Measurements from ENCODE around the gene PERCC1.

Gene PERCC1

DNA sequence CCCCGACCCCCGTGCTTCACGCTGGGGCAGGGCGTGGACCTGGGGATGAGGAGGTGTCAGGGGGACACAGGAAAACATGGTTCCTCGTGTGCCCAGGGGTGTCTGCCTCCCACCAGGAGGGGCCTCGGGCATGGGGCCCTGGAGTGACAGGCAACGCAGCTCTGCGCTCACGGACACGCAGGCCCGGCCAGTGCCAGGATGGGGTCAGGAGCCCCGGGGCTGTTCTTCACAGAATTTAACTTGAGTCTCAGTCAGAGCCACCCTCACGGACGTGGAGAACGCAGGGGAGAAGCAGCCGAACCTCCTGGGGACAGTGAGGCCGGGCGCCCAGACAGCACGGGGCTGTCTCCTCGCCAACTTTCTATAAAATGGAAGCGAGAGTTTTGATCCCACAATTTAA is 33.1 kb upstream of the PERCC1 start:
- H3K4me3 ChIP-seq (ENCODE audit: low read depth in 1 of 2, low read length in 2 of 2), result no peak overlapping the region
- peaks cover 69% of the 10 kb centered on the region for H3K36me3 ChIP-seq (ENCODE audit: insufficient read depth, low read length)

DNA sequence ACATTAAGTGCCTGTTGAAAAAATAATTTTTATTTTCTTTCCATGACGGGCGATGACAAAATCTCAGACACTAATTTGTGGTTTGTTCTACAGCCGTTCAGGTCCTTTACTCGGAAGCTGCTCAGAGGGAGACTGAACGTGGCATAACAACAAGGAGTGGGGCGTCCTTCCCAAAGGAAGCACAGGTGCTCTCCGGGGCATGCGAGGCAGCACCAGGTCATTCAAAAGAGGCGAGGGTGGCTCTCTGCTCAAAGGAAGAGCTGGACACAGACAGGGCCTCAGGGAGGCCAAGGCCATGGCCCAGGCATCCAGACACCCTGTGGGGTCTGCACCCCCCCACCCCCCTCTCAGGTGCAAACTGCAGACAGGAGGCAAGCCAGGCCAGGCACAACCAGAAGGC is 32.5 kb upstream of the PERCC1 start:
- H3K36me3 ChIP-seq (ENCODE audit: insufficient read depth, low read length), result peaks cover 63% of the 10 kb centered on the region
- H3K9ac ChIP-seq (ENCODE audit: low read length), result no peak overlapping the region

More for the DNA sequence above, 33.1 kb upstream of the PERCC1 start:
- Histone ChIP-seq H3K27me3 (ENCODE audit: control insufficient read depth in 1 of 2, insufficient read depth in 2 of 2, low read length in 2 of 2) (no peaks in the 10 kb centered on the region), H3K9me3 (ENCODE audit: low read length) (no peaks in the 10 kb centered on the region), H3K9ac (ENCODE audit: low read length) (no peak overlapping the region), H3K27ac (ENCODE audit: low read depth, low read length) (no peak overlapping the region), H3K4me1 (ENCODE audit: insufficient read depth, low read length) (no peaks in the 10 kb centered on the region)

GRCh38 chr16:1398826-1399581 is 31.9 kb upstream of the PERCC1 start:
- Histone ChIP-seq H3K9me3 (ENCODE audit: low read length) (no peaks in the 10 kb centered on the region), H3K27me3 (ENCODE audit: control insufficient read depth in 1 of 2, insufficient read depth in 2 of 2, low read length in 2 of 2) (no peaks in the 10 kb centered on the region), H3K9ac (ENCODE audit: low read length) (no peak overlapping the region), H3K4me3 (ENCODE audit: low read depth in 1 of 2, low read length in 2 of 2) (no peak overlapping the region), H3K36me3 (ENCODE audit: insufficient read depth, low read length) (peaks cover 57% of the 10 kb centered on the region), H3K27ac (ENCODE audit: low read depth, low read length) (no peak overlapping the region), H3K4me1 (ENCODE audit: insufficient read depth, low read length) (no peaks in the 10 kb centered on the region)

More for the DNA sequence above, 32.5 kb upstream of the PERCC1 start:
- H3K9me3 ChIP-seq (ENCODE audit: low read length), result no peaks in the 10 kb centered on the region
- H3K4me3 ChIP-seq (ENCODE audit: low read depth in 1 of 2, low read length in 2 of 2), result no peak overlapping the region
- H3K27ac ChIP-seq (ENCODE audit: low read depth, low read length), result no peak overlapping the region
- no peaks in the 10 kb centered on the region for H3K4me1 ChIP-seq (ENCODE audit: insufficient read depth, low read length)
- H3K27me3 ChIP-seq (ENCODE audit: control insufficient read depth in 1 of 2, insufficient read depth in 2 of 2, low read length in 2 of 2), result no peaks in the 10 kb centered on the region

- H3K27ac ChIP-seq (ENCODE audit: low read depth, low read length), result no peak overlapping the region
- H3K9ac ChIP-seq (ENCODE audit: low read length), result no peak overlapping the region
- peaks cover 43% of the 10 kb centered on the region for H3K36me3 ChIP-seq (ENCODE audit: insufficient read depth, low read length)
These were observed 29.7 kb upstream of the PERCC1 start for GRCh38 chr16:1401061-1401757.

GRCh38 chr16:1401758-1402154 is 29.1 kb upstream of the PERCC1 start:
- no peaks in the 10 kb centered on the region for H3K9me3 ChIP-seq (ENCODE audit: low read length)
- H3K9ac ChIP-seq (ENCODE audit: low read length), result no peak overlapping the region
- no peak overlapping the region for H3K4me3 ChIP-seq (ENCODE audit: low read depth in 1 of 2, low read length in 2 of 2)
- H3K27me3 ChIP-seq (ENCODE audit: control insufficient read depth in 1 of 2, insufficient read depth in 2 of 2, low read length in 2 of 2), result no peaks in the 10 kb centered on the region
- H3K27ac ChIP-seq (ENCODE audit: low read depth, low read length), result no peak overlapping the region
- no peaks in the 10 kb centered on the region for H3K4me1 ChIP-seq (ENCODE audit: insufficient read depth, low read length)
- peaks cover 42% of the 10 kb centered on the region for H3K36me3 ChIP-seq (ENCODE audit: insufficient read depth, low read length)

More at GRCh38 chr16:1401061-1401757, 29.7 kb upstream of the PERCC1 start:
- Histone ChIP-seq H3K9me3 (ENCODE audit: low read length) (no peaks in the 10 kb centered on the region), H3K4me3 (ENCODE audit: low read depth in 1 of 2, low read length in 2 of 2) (no peak overlapping the region), H3K27me3 (ENCODE audit: control insufficient read depth in 1 of 2, insufficient read depth in 2 of 2, low read length in 2 of 2) (no peaks in the 10 kb centered on the region), H3K4me1 (ENCODE audit: insufficient read depth, low read length) (no peaks in the 10 kb centered on the region)

- H3K36me3 ChIP-seq (ENCODE audit: insufficient read depth, low read length), result peaks cover 38% of the 10 kb centered on the region
- no peak overlapping the region for H3K4me3 ChIP-seq (ENCODE audit: low read depth in 1 of 2, low read length in 2 of 2)
- H3K27me3 ChIP-seq (ENCODE audit: control insufficient read depth in 1 of 2, insufficient read depth in 2 of 2, low read length in 2 of 2), result no peaks in the 10 kb centered on the region
- no peaks in the 10 kb centered on the region for H3K9me3 ChIP-seq (ENCODE audit: low read length)
- peaks cover 6% of the 10 kb centered on the region for H3K4me1 ChIP-seq (ENCODE audit: insufficient read depth, low read length)
- no peak overlapping the region for H3K9ac ChIP-seq (ENCODE audit: low read length)
- no peak overlapping the region for H3K27ac ChIP-seq (ENCODE audit: low read depth, low read length)
These were observed 27.8 kb upstream of the PERCC1 start for GRCh38 chr16:1403036-1403435.

DNA sequence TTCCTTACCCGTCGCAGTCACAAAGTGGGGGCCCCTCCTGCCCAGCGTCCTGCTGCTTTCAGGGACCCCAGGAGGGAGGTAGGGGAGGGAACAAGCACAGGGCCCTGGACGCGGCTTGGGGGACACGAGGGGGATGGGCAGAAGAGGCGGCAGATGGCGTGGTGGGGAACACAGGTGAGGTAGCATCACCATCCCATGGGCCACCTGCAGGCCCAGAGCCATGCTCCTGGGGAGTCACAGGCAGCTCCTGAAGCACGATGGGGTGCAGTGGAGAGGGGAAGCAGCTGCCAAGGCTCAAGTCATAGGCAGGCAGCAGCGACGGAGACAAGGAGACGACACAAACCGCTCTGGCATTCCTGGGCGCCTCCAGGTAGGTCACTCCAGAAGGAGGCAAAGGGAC is 27.1 kb upstream of the PERCC1 start:
- H3K4me1 ChIP-seq (ENCODE audit: insufficient read depth, low read length), result peaks cover 6% of the 10 kb centered on the region
- no peaks in the 10 kb centered on the region for H3K27me3 ChIP-seq (ENCODE audit: control insufficient read depth in 1 of 2, insufficient read depth in 2 of 2, low read length in 2 of 2)
- no peaks in the 10 kb centered on the region for H3K9me3 ChIP-seq (ENCODE audit: low read length)
- H3K9ac ChIP-seq (ENCODE audit: low read length), result no peak overlapping the region
- peaks cover 31% of the 10 kb centered on the region for H3K36me3 ChIP-seq (ENCODE audit: insufficient read depth, low read length)
- no peak overlapping the region for H3K27ac ChIP-seq (ENCODE audit: low read depth, low read length)
- no peak overlapping the region for H3K4me3 ChIP-seq (ENCODE audit: low read depth in 1 of 2, low read length in 2 of 2)

- Histone ChIP-seq H3K27me3 (ENCODE audit: control insufficient read depth in 1 of 2, insufficient read depth in 2 of 2, low read length in 2 of 2) (no peaks in the 10 kb centered on the region), H3K9ac (ENCODE audit: low read length) (no peak overlapping the region), H3K36me3 (ENCODE audit: insufficient read depth, low read length) (peaks cover 7% of the 10 kb centered on the region), H3K27ac (ENCODE audit: low read depth, low read length) (peak overlapping the region; percentile 58), H3K4me1 (ENCODE audit: insufficient read depth, low read length) (peaks cover 6% of the 10 kb centered on the region), H3K9me3 (ENCODE audit: low read length) (no peaks in the 10 kb centered on the region), H3K4me3 (ENCODE audit: low read depth in 1 of 2, low read length in 2 of 2) (peak overlapping the region in 1 of 2 donors; percentile 56)
These were observed 23.1 kb upstream of the PERCC1 start for GRCh38 chr16:1407753-1408152.

DNA sequence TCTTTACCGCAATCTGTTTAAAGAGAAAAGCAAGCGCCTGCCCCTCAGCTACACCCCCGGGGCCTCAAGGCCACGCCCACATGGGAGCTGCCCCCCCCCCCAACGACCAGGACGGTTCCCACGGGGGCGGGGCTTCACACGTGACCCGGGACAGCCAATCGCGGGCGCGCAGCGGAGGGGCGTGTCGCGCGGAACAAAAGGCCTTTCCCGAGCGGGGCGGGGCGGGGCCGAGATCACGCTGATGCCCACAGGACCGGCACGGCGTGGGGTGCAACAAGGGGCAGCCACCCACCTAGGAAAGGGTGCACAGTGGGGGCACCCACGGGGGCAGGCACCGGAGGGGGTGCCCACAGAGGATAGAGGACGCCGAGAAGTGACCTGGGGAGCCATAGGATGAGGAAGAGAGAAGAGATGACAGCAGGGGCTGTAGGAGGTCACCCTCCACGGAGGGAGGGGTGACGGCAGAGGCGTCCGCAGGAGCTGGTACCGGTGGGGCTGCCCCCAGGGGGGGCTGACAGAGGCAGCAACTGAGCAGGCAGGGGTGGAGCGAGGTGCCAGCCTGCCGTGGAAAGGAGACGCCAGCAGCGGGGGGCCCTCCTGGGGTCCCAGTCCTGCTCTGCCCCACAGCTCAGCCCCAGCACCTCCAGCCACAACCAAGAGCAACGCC is 22.6 kb upstream of the PERCC1 start:
- Histone ChIP-seq H3K4me1 (ENCODE audit: insufficient read depth, low read length) (peaks cover 6% of the 10 kb centered on the region), H3K4me3 (ENCODE audit: low read depth in 1 of 2, low read length in 2 of 2) (peak overlapping the region; percentile 32 to 56), H3K27ac (ENCODE audit: low read depth, low read length) (peak overlapping the region; percentile 58), H3K36me3 (ENCODE audit: insufficient read depth, low read length) (peaks cover 9% of the 10 kb centered on the region), H3K9me3 (ENCODE audit: low read length) (no peaks in the 10 kb centered on the region), H3K27me3 (ENCODE audit: control insufficient read depth in 1 of 2, insufficient read depth in 2 of 2, low read length in 2 of 2) (no peaks in the 10 kb centered on the region), H3K9ac (ENCODE audit: low read length) (no peak overlapping the region)

GRCh38 chr16:1412847-1413246 is 18.0 kb upstream of the PERCC1 start:
- Histone ChIP-seq H3K27me3 (ENCODE audit: control insufficient read depth in 1 of 2, insufficient read depth in 2 of 2, low read length in 2 of 2) (no peaks in the 10 kb centered on the region), H3K4me1 (ENCODE audit: insufficient read depth, low read length) (peaks cover 1% of the 10 kb centered on the region), H3K27ac (ENCODE audit: low read depth, low read length) (no peak overlapping the region), H3K4me3 (ENCODE audit: low read depth in 1 of 2, low read length in 2 of 2) (no peak overlapping the region), H3K9me3 (ENCODE audit: low read length) (no peaks in the 10 kb centered on the region), H3K36me3 (ENCODE audit: insufficient read depth, low read length) (peaks cover 9% of the 10 kb centered on the region), H3K9ac (ENCODE audit: low read length) (no peak overlapping the region)

DNA sequence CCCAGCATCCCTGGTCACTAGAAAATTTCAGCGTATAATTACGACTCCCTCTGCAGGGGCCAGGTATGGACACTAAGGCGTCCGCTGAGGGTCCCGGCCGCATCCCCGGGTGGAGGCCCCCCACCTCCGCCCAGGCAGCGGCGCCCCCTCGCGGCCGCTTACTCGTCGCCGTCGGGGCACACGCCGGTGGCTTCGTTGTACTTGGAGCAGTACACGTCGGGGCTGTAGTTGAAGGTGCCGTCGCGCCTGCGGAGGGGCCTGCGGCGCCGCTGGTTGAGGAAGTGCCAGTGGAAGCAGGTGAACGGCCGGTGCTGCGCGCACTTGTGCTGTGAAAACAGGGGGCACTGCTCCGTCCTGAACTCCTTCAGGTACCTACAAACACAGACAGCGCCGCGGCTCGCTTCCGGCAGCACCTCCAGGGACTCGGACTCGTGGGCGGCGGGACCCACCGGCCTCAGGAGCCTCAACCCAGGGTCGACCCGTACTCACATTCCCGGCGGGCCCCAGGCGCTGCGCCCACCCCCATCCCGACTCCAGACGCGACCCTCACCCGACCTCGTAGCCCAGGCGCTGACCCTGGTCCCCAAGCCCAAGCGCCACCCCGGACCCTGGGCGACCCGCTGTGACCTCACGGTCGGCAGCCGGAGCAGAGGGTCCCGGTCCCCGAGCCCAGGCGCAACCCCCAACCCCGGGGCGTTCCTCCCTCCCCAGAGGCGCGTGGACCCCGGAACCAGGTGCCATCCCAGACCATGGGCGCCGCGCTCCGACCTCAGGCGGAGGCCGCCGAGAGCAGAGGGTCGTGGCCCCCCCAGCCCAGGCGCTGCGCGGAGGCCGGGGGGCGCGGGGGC is 17.0 kb upstream of the PERCC1 start:
- H3K27me3 ChIP-seq (ENCODE audit: control insufficient read depth in 1 of 2, insufficient read depth in 2 of 2, low read length in 2 of 2), result no peaks in the 10 kb centered on the region
- H3K9ac ChIP-seq (ENCODE audit: low read length), result no peak overlapping the region
- peaks cover 9% of the 10 kb centered on the region for H3K36me3 ChIP-seq (ENCODE audit: insufficient read depth, low read length)
- peak overlapping the region; percentile 33 to 54 for H3K4me3 ChIP-seq (ENCODE audit: low read depth in 1 of 2, low read length in 2 of 2)
- no peaks in the 10 kb centered on the region for H3K9me3 ChIP-seq (ENCODE audit: low read length)
- H3K27ac ChIP-seq (ENCODE audit: low read depth, low read length), result peak overlapping the region; percentile 75
- no peaks in the 10 kb centered on the region for H3K4me1 ChIP-seq (ENCODE audit: insufficient read depth, low read length)
